HCT116 (cell line): Measurements from ENCODE around the gene DNAAF1.

Experiments
- POLR2A ChIP-seq: IDR thresholded peaks from 2 replicates; pipeline ENCODE4 v1.7.0; 2011; ENCODE audit warnings: borderline replicate concordance; ENCODE audit not compliant: insufficient read depth, insufficient read length; ENCODE audit errors: extremely low read depth
- POLR2AphosphoS5 ChIP-seq: IDR thresholded peaks from 2 replicates; pipeline ENCODE4 v1.6.1; 2011; ENCODE audit warnings: mild to moderate bottlenecking, low read depth, low read length, moderate library complexity
- SIN3A ChIP-seq: IDR thresholded peaks from 2 replicates; pipeline ENCODE4 v1.6.1; 2012; ENCODE audit warnings: low read depth
- TF ChIP-seq, protein P1 (sequence below), 3 experiments: fragments of 200-600 bp in 1 of 3; sonication (generic) in 1 of 3; IDR thresholded peaks in 2 of 3; conservative IDR thresholded peaks in 1 of 3; 2 replicates each; pipeline ENCODE4 v1.5.1; 2012 to 2017; ENCODE audit warnings: low read depth in 2 of 3, low read length in 2 of 3, antibody characterized with exemption in 1 of 3, borderline replicate concordance in 1 of 3, control low read depth in 1 of 3, mild to moderate bottlenecking in 1 of 3, mixed read lengths in 1 of 3, mixed run types in 1 of 3, moderate library complexity in 1 of 3; ENCODE audit not compliant: insufficient read depth in 1 of 3

DNA sequence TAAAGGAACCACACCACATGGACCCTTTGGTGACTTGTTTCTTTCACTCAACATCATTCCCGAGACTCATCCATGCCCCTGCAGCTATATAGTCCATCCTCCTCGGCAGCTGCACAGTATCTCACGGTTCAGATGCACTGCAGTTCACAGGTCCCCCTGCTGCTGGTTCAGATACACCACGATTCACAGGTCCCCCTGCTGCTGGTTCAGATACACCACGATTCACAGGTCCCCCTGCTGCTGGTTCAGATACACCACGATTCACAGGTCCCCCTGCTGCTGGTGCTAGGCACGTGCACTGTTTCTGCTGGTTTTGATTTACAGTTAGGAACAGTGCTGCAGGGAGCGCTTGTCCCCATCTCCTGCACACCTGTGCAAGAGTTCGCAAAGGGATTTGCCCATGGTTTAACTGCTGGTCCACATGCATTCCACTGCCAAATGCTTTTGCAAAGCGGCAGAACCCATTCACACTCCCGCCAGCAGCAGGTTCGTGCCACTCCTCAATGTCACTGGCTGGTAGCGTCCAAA, 3.9 kb upstream of the DNAAF1 start:
- TF ChIP-seq, protein P1, sequence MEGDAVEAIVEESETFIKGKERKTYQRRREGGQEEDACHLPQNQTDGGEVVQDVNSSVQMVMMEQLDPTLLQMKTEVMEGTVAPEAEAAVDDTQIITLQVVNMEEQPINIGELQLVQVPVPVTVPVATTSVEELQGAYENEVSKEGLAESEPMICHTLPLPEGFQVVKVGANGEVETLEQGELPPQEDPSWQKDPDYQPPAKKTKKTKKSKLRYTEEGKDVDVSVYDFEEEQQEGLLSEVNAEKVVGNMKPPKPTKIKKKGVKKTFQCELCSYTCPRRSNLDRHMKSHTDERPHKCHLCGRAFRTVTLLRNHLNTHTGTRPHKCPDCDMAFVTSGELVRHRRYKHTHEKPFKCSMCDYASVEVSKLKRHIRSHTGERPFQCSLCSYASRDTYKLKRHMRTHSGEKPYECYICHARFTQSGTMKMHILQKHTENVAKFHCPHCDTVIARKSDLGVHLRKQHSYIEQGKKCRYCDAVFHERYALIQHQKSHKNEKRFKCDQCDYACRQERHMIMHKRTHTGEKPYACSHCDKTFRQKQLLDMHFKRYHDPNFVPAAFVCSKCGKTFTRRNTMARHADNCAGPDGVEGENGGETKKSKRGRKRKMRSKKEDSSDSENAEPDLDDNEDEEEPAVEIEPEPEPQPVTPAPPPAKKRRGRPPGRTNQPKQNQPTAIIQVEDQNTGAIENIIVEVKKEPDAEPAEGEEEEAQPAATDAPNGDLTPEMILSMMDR (IDR thresholded peaks at IDR 0.05 in 2 of 3, conservative IDR thresholded peaks at IDR 0.05 in 1 of 3; ENCODE audit: borderline replicate concordance in 1 of 3, insufficient read depth in 1 of 3, low read depth in 2 of 3, low read length in 2 of 3): peak; percentile 63 to 64 (median 63)
- no peak for TF ChIP-seq SIN3A
- TF ChIP-seq POLR2A: no peak
- TF ChIP-seq POLR2AphosphoS5: no peak
